ENCODE measurements around the gene FBXL4.

GRCh38 chr6:98871057-98871456, 76.7 kb downstream of the FBXL4 start:
- no peak for TF ChIP-seq CTCF (IDR thresholded peaks at IDR 0.05; ENCODE audit: insufficient read depth, low read length)
- TF ChIP-seq REST (IDR thresholded peaks at IDR 0.05; ENCODE audit: insufficient replicate concordance, low read depth): no peak

Measured in HL-60 (cell line).